Colonic mucosa (tissue), 4 donors: ENCODE results near the gene MISFA. TPM values are rescaled to one million over a fixed set of nuclear protein-coding genes. Genes with fewer than 3 reads are reported as not detected.

Experiments used
- DNase-seq: peaks from one replicate; pipeline ENCODE4 v3.0.0-alpha.2; 2020
- H3K27ac ChIP-seq: fragments of 200-600 bp; one replicate; pipeline ENCODE4 v1.8.0; 2021
- H3K27me3 ChIP-seq: fragments of 200-600 bp; one replicate; pipeline ENCODE4 v1.8.0; 2021
- H3K36me3 ChIP-seq: fragments of 200-600 bp; one replicate; pipeline ENCODE4 v1.8.0; 2021
- H3K4me1 ChIP-seq: fragments of 200-600 bp; one replicate; pipeline ENCODE4 v1.8.0; 2021; ENCODE audit warnings: mild to moderate bottlenecking
- H3K4me3 ChIP-seq: fragments of 200-600 bp; one replicate; pipeline ENCODE4 v1.8.0; 2021
- H3K9ac ChIP-seq, 2 donors: one replicate each; pipeline ENCODE4 v1.7.0; 2013; ENCODE audit warnings: control low read depth in 2 of 2, low read depth in 2 of 2, low read length in 2 of 2
- H3K9me3 ChIP-seq: fragments of 200-600 bp; one replicate; pipeline ENCODE4 v1.8.0; 2021
- intact Hi-C: fragments of 100-400 bp; cut with DNase I; formaldehyde crosslinking; loops from one replicate; pipeline ENCODE4 v1.14.1; 2022
- total RNA-seq, 2 donors: library from RNA; stranded (reverse); fragmentation: NEBNext Ultra II Directional in 1 of 2; extraction: Animal tissue kit (Norgen Biotek cat#: 25700) in 1 of 2; gene quantifications; one replicate each; pipeline ENCODE4 v1.2.1, GENCODE V29; 2021
- TF ChIP-seq, protein P1 (sequence below): fragments of 200-600 bp; IDR thresholded peaks from one replicate; pipeline ENCODE4 v1.8.0; 2022; ENCODE audit warnings: antibody characterized with exemption, mild to moderate bottlenecking
- donor health status: healthy.
- donor health status: DM: no; HTN: no; CAD: no.
- donor health status: DM: no; HTN: no; CAD: no.

The MISFA gene
- total RNA-seq, 2 donors from 2014 or later = 1.8 to 2.5 TPM

DNA sequence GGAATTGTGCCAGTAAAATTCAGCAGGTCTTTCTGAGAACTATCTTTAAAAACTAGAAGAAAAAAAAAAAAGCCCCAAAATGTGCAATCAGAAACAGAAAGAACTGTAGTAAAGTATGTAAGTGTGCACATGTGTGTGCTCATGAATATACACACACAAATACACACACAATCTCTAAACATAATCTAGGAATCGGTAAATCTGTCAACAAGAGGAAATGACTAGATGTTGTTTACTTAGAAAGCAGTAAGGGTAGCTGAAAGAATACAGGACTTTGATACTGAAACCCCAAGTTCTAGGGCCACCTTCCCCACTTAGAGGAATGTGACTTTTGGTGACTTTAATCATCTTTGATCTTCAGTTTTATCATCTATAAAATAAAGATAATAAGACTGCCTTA, 24.2 kb upstream of the MISFA start:
- TF ChIP-seq, protein P1, sequence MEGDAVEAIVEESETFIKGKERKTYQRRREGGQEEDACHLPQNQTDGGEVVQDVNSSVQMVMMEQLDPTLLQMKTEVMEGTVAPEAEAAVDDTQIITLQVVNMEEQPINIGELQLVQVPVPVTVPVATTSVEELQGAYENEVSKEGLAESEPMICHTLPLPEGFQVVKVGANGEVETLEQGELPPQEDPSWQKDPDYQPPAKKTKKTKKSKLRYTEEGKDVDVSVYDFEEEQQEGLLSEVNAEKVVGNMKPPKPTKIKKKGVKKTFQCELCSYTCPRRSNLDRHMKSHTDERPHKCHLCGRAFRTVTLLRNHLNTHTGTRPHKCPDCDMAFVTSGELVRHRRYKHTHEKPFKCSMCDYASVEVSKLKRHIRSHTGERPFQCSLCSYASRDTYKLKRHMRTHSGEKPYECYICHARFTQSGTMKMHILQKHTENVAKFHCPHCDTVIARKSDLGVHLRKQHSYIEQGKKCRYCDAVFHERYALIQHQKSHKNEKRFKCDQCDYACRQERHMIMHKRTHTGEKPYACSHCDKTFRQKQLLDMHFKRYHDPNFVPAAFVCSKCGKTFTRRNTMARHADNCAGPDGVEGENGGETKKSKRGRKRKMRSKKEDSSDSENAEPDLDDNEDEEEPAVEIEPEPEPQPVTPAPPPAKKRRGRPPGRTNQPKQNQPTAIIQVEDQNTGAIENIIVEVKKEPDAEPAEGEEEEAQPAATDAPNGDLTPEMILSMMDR = no peak
- H3K4me3 ChIP-seq = no peak overlapping the region
- no peaks in the 10 kb centered on the region for H3K4me1 ChIP-seq
- intact Hi-C loops = no loop called here
- H3K27ac ChIP-seq = peak overlapping the region; percentile 33
- no peaks in the 10 kb centered on the region for H3K27me3 ChIP-seq
- H3K9ac ChIP-seq = no peak overlapping the region
- DNase-seq = no peak
- no peaks in the 10 kb centered on the region for H3K9me3 ChIP-seq
- H3K36me3 ChIP-seq = no peaks in the 10 kb centered on the region

DNA sequence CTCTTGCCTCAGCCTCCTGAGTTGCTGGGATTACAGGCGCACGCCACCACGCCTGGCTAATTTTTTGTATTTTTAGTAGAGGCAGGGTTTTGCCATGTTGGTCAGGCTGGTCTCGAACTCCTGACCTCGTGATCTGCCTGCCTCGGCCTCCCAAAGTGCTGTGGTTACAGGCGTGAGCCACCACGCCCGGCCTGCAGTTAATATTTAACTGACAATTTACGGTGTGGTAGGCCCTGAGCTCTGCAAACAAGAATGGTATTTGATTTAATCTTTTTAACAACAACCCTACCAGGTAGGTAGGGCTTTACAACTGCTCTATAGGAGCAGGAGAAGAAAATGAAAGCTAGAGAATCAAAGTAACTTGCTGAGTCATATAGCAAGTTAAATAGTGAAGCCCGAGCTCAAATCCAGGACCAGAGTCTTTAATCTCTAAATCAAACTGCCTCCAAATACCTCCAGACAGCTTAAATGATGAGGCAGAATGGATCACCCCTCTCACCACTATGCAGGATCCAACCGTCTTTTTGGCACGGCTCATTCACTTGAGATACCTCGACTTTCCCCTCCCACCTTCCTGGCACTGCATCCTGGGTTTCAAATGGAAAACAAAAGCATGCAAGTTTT, 20.5 kb upstream of the MISFA start:
- no peaks in the 10 kb centered on the region for H3K9me3 ChIP-seq
- H3K4me1 ChIP-seq = no peaks in the 10 kb centered on the region
- no peak overlapping the region for H3K4me3 ChIP-seq
- H3K27ac ChIP-seq = peak overlapping the region; percentile 32
- H3K27me3 ChIP-seq = no peaks in the 10 kb centered on the region
- peak overlapping the region in 1 of 2 donors; percentile 59 for H3K9ac ChIP-seq
- H3K36me3 ChIP-seq = no peaks in the 10 kb centered on the region
- peak; percentile 82 for DNase-seq
- TF ChIP-seq, protein P1 = no peak
- intact Hi-C loops = no loop called here

- H3K9me3 ChIP-seq = no peaks in the 10 kb centered on the region
- H3K4me3 ChIP-seq = no peak overlapping the region
- no peaks in the 10 kb centered on the region for H3K4me1 ChIP-seq
- H3K27me3 ChIP-seq = no peaks in the 10 kb centered on the region
- no peak for DNase-seq
- H3K9ac ChIP-seq = peak overlapping the region in 1 of 2 donors; percentile 2
- H3K36me3 ChIP-seq = no peaks in the 10 kb centered on the region
- H3K27ac ChIP-seq = peak overlapping the region; percentile 32
- intact Hi-C loops = loop anchor here (10.0 kb wide), 1 partner anchor 55 kb away; the partner anchor contains the start of gene SPTY2D1
- TF ChIP-seq, protein P1 = no peak
Measured at GRCh38 chr11:18580113-18580766, 19.3 kb upstream of the MISFA start.

DNA sequence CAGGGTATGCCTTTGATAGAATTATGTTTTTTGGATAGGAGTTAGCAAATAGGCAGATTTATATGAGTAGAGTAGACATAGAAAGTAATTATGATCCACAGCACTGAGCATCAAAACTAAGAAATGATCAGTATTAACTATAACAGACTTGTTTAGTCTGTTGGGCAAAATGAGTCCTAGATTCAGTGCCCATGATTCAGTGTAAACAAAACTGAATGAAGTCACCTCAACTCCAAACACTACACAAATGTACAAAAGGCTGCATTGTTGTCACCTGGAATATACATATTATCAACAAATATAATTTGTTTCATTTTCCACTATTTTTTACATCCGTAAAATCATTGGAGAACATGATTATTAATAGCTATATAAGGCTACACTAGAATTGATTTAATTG, 17.8 kb upstream of the MISFA start:
- H3K9me3 ChIP-seq = no peaks in the 10 kb centered on the region
- DNase-seq = no peak
- no peak overlapping the region for H3K27ac ChIP-seq
- no peaks in the 10 kb centered on the region for H3K27me3 ChIP-seq
- H3K4me3 ChIP-seq = no peak overlapping the region
- H3K9ac ChIP-seq = no peak overlapping the region
- TF ChIP-seq, protein P1 = no peak
- intact Hi-C loops = loop anchor here (10.0 kb wide), 1 partner anchor 53 kb away; the partner anchor contains the start of gene SPTY2D1
- H3K36me3 ChIP-seq = no peaks in the 10 kb centered on the region
- no peaks in the 10 kb centered on the region for H3K4me1 ChIP-seq

GRCh38 chr11:18588297-18589252, 11.0 kb upstream of the MISFA start, which contains the start of gene UEVLD:
Gene UEVLD, minus strand, starts transcription at chr11:18588734. Its CDS starts 80 bp downstream, at chr11:18588654.
- Histone ChIP-seq H3K4me3 (peak within 1 kb of the TSS; percentile 82), H3K4me1 (peaks cover 4% of the 10 kb centered on the region), H3K9ac (peak within 1 kb of the TSS; percentile 83 to 92), H3K27me3 (no peaks in the 10 kb centered on the region), H3K27ac (peak within 1 kb of the TSS; percentile 75), H3K36me3 (no peaks in the 10 kb centered on the region), H3K9me3 (no peaks in the 10 kb centered on the region)
- peak; percentile 92 for DNase-seq
- intact Hi-C loops = loop anchor here (5.0 to 10.0 kb wide), 2 partner anchors 46 to 61 kb away; partner anchors contain the start of genes SPTY2D1 and TSG101
- TF ChIP-seq, protein P1 = no peak
